Thoracic aorta (tissue), 2 donors: ENCODE measurements around the gene CKS1B. TPM values are rescaled to one million over a fixed set of nuclear protein-coding genes. Genes with fewer than 3 reads are reported as not detected.

Source experiments
- ATAC-seq: fragments of 150-250 bp; one replicate; pipeline ENCODE4 v1.8.0; 2017; ENCODE audit warnings: low read depth; ENCODE audit not compliant: insufficient number of reproducible peaks, low FRiP score
- DNase-seq: peaks from one replicate; pipeline ENCODE4 v3.0.0-alpha.2; 2020; ENCODE audit warnings: low spot score
- H3K27ac ChIP-seq, 2 donors: fragments of 200-600 bp; sonication (generic); 1 replicate in 1 of 2; 2 replicates in 1 of 2; pipeline ENCODE4 v1.5.1; 2016; ENCODE audit warnings: mild to moderate bottlenecking in 2 of 2, moderate library complexity in 2 of 2
- H3K27me3 ChIP-seq: fragments of 200-600 bp; sonication (generic); replicated peaks from 2 replicates; pipeline ENCODE4 v1.6.0; 2016; ENCODE audit warnings: mild to moderate bottlenecking; ENCODE audit not compliant: insufficient read depth
- H3K36me3 ChIP-seq: fragments of 200-600 bp; sonication (generic); one replicate; pipeline ENCODE4 v1.5.1; 2016
- H3K4me1 ChIP-seq, 2 donors: fragments of 200-600 bp; sonication (generic); 1 replicate in 1 of 2; 2 replicates in 1 of 2; pipeline versions ENCODE4 v1.5.1 to v1.6.0; 2016; ENCODE audit warnings: low read depth in 2 of 2, mild to moderate bottlenecking in 1 of 2; ENCODE audit not compliant: control insufficient read depth in 1 of 2
- H3K4me3 ChIP-seq: fragments of 200-600 bp; sonication (generic); 2 replicates; pipeline ENCODE4 v1.5.1; 2016; ENCODE audit warnings: mild to moderate bottlenecking
- H3K9me3 ChIP-seq: fragments of 200-600 bp; sonication (generic); 2 replicates; pipeline ENCODE4 v1.5.1; 2016
- total RNA-seq, 2 donors: library from RNA; depleted of rRNA; stranded (reverse); fragments of >200 nt; gene quantifications; one replicate each; pipeline versions ENCODE4 v1.1.0 to v1.2.3, GENCODE V29; 2016
- TF ChIP-seq, protein P1 (sequence below): fragments of 200-600 bp; sonication (generic); IDR thresholded peaks from one replicate; pipeline ENCODE4 v1.5.1; 2019; ENCODE audit warnings: antibody characterized with exemption

The CKS1B gene
- total RNA-seq, 2 donors from 2014 or later, result 13.5 to 23.7 TPM

GRCh38 chr1:155015527-155016230 is 41.2 kb downstream of the CKS1B start:
- Histone ChIP-seq H3K36me3 (no peaks in the 10 kb centered on the region), H3K4me3 (no peak overlapping the region), H3K4me1 (peaks cover 27 to 28% of the 10 kb centered on the region in 2 donors), H3K9me3 (no peaks in the 10 kb centered on the region), H3K27me3 (no peaks in the 10 kb centered on the region), H3K27ac (no peak overlapping the region)
- no peak for ATAC-seq
- TF ChIP-seq, protein P1, sequence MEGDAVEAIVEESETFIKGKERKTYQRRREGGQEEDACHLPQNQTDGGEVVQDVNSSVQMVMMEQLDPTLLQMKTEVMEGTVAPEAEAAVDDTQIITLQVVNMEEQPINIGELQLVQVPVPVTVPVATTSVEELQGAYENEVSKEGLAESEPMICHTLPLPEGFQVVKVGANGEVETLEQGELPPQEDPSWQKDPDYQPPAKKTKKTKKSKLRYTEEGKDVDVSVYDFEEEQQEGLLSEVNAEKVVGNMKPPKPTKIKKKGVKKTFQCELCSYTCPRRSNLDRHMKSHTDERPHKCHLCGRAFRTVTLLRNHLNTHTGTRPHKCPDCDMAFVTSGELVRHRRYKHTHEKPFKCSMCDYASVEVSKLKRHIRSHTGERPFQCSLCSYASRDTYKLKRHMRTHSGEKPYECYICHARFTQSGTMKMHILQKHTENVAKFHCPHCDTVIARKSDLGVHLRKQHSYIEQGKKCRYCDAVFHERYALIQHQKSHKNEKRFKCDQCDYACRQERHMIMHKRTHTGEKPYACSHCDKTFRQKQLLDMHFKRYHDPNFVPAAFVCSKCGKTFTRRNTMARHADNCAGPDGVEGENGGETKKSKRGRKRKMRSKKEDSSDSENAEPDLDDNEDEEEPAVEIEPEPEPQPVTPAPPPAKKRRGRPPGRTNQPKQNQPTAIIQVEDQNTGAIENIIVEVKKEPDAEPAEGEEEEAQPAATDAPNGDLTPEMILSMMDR, result no peak
- no peak for DNase-seq

DNA sequence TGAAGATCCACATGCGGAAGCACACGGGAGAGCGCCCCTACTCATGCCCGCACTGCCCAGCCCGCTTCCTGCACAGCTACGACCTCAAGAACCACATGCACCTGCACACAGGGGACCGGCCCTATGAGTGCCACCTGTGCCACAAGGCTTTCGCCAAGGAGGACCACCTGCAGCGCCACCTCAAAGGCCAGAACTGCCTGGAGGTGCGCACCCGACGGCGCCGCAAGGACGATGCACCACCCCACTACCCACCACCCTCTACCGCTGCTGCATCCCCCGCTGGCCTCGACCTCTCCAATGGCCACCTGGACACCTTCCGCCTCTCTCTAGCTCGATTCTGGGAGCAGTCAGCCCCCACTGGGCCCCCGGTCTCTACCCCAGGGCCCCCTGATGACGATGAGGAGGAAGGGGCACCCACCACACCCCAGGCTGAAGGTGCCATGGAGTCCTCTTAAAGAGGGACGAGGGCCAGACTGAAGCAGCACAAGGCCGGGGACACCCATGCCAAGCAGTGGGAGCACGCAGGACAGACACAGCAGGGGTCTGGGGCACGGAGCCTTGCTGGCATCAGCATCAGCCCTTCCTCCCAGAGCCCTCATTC is 41.9 kb downstream of the CKS1B start:
- DNase-seq, result no peak
- H3K36me3 ChIP-seq, result no peaks in the 10 kb centered on the region
- no peaks in the 10 kb centered on the region for H3K9me3 ChIP-seq
- peaks cover 22% of the 10 kb centered on the region in 2 donors for H3K4me1 ChIP-seq
- H3K27me3 ChIP-seq, result no peaks in the 10 kb centered on the region
- H3K27ac ChIP-seq, result peak overlapping the region; percentile 61 to 95
- TF ChIP-seq, protein P1, result no peak
- no peak overlapping the region for H3K4me3 ChIP-seq
- ATAC-seq, result no peak

GRCh38 chr1:155017041-155017945 is 42.8 kb downstream of the CKS1B start:
- H3K4me1 ChIP-seq, result peaks cover 12 to 13% of the 10 kb centered on the region in 2 donors
- DNase-seq (peak; percentile 70), ATAC-seq (peak; percentile 87)
- no peaks in the 10 kb centered on the region for H3K36me3 ChIP-seq
- peak overlapping the region; percentile 80 for H3K4me3 ChIP-seq
- H3K9me3 ChIP-seq, result no peaks in the 10 kb centered on the region
- no peaks in the 10 kb centered on the region for H3K27me3 ChIP-seq
- peak overlapping the region; percentile 61 to 95 for H3K27ac ChIP-seq
- TF ChIP-seq, protein P1, result peak; percentile 98

DNA sequence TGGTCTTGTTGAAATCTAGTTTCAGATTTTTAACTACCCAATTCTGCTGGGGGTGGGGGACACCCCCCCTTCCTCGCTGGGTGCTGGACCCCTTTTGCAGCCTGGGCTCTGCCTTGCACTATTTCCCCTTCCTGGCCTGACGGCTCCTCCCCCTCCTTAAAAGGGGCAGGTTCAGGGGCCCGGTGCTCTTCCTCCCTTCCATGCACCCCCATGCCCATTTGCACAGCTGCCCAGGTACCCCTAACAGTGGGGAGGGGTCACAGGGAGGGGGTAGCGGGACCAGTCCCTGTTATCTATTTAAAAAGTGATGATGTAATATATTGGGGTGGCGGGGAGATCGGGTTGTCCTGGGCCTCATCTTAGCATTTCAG is 43.5 kb downstream of the CKS1B start:
- DNase-seq (no peak), ATAC-seq (peak; percentile 31)
- Histone ChIP-seq H3K4me1 (peaks cover 8 to 10% of the 10 kb centered on the region in 2 donors), H3K4me3 (peak overlapping the region; percentile 80), H3K9me3 (no peaks in the 10 kb centered on the region), H3K36me3 (no peaks in the 10 kb centered on the region), H3K27ac (peak overlapping the region in 1 of 2 donors; percentile 95), H3K27me3 (no peaks in the 10 kb centered on the region)
- TF ChIP-seq, protein P1, result no peak
